Trophoblast cell (in vitro differentiated cells and primary cell): Measurements from ENCODE around the gene RGS3.

Experiments
- DNase-seq, 2 donors: peaks; one replicate each; pipeline ENCODE4 v3.0.0-alpha.2; 2016
- H2AFZ ChIP-seq: 2 replicates; pipeline ENCODE4 v1.6.1; 2013; ENCODE audit warnings: low read length, moderate library complexity, mild to moderate bottlenecking; ENCODE audit not compliant: insufficient read depth, poor library complexity
- H2AK5ac ChIP-seq: 2 replicates; pipeline ENCODE4 v1.6.1; 2013; ENCODE audit warnings: mild to moderate bottlenecking, low read length
- H2BK120ac ChIP-seq: 2 replicates; pipeline ENCODE4 v1.6.1; 2013; ENCODE audit warnings: low read length, mild to moderate bottlenecking, moderate library complexity; ENCODE audit not compliant: insufficient read depth, poor library complexity
- H2BK12ac ChIP-seq: 2 replicates; pipeline ENCODE4 v1.6.1; 2013; ENCODE audit warnings: mild to moderate bottlenecking, low read length, moderate library complexity
- H2BK5ac ChIP-seq: 2 replicates; pipeline ENCODE4 v1.6.1; 2013; ENCODE audit warnings: low read length, low read depth, moderate library complexity, mild to moderate bottlenecking; ENCODE audit not compliant: poor library complexity
- H3K14ac ChIP-seq: 2 replicates; pipeline ENCODE4 v1.6.1; 2013; ENCODE audit warnings: mild to moderate bottlenecking, low read length
- H3K18ac ChIP-seq: 2 replicates; pipeline ENCODE4 v1.6.1; 2013; ENCODE audit warnings: mild to moderate bottlenecking, low read length
- H3K23ac ChIP-seq: 2 replicates; pipeline ENCODE4 v1.6.1; 2013; ENCODE audit warnings: low read length
- H3K27ac ChIP-seq: 2 replicates; pipeline ENCODE4 v1.5.1; 2013; ENCODE audit warnings: low read depth, mild to moderate bottlenecking, inconsistent platforms, low read length, moderate library complexity
- H3K27me3 ChIP-seq: 2 replicates; pipeline ENCODE4 v1.6.1; 2013; ENCODE audit warnings: inconsistent platforms, mild to moderate bottlenecking, low read length, moderate library complexity; ENCODE audit not compliant: insufficient read depth
- H3K36me3 ChIP-seq, 2 experiments: 1 replicate in 1 of 2; 2 replicates in 1 of 2; pipeline ENCODE4 v1.6.1; 2013; ENCODE audit warnings: low read length in 2 of 2, mild to moderate bottlenecking in 2 of 2, moderate library complexity in 1 of 2; ENCODE audit not compliant: insufficient read depth in 2 of 2, control insufficient read depth in 1 of 2
- H3K4ac ChIP-seq: 2 replicates; pipeline ENCODE4 v1.6.1; 2013; ENCODE audit warnings: low read depth, mild to moderate bottlenecking, low read length, moderate library complexity
- H3K4me1 ChIP-seq, 2 experiments: 1 replicate in 1 of 2; 2 replicates in 1 of 2; pipeline ENCODE4 v1.6.1; 2013; ENCODE audit warnings: low read length in 2 of 2, mild to moderate bottlenecking in 2 of 2, moderate library complexity in 1 of 2; ENCODE audit not compliant: insufficient read depth in 2 of 2, control insufficient read depth in 1 of 2
- H3K4me2 ChIP-seq: 2 replicates; pipeline ENCODE4 v1.6.1; 2013; ENCODE audit warnings: inconsistent platforms, mild to moderate bottlenecking, low read length, moderate library complexity
- H3K4me3 ChIP-seq: 2 replicates; pipeline ENCODE4 v1.5.1; 2013; ENCODE audit warnings: mild to moderate bottlenecking, low read depth, low read length, inconsistent platforms
- H3K79me1 ChIP-seq: one replicate; pipeline ENCODE4 v1.6.1; 2013; ENCODE audit warnings: low read length
- H3K79me2 ChIP-seq: 2 replicates; pipeline ENCODE4 v1.6.1; 2013; ENCODE audit warnings: low read length, mild to moderate bottlenecking; ENCODE audit not compliant: control insufficient read depth, insufficient read depth, poor library complexity
- H3K9ac ChIP-seq: 2 replicates; pipeline ENCODE4 v1.6.1; 2013; ENCODE audit warnings: mild to moderate bottlenecking, low read length
- H3K9me3 ChIP-seq: 2 replicates; pipeline ENCODE4 v1.6.1; 2013; ENCODE audit warnings: low read depth, mild to moderate bottlenecking, control low read depth, inconsistent platforms, low read length; ENCODE audit not compliant: insufficient read depth
- H4K12ac ChIP-seq: 2 replicates; pipeline ENCODE4 v1.6.1; 2013; ENCODE audit warnings: low read depth, mild to moderate bottlenecking, low read length, moderate library complexity
- H4K8ac ChIP-seq: 2 replicates; pipeline ENCODE4 v1.6.1; 2013; ENCODE audit warnings: low read depth, mild to moderate bottlenecking, low read length, moderate library complexity
- H4K91ac ChIP-seq: one replicate; pipeline ENCODE4 v1.6.1; 2013; ENCODE audit warnings: low read depth, mild to moderate bottlenecking, low read length, moderate library complexity
- WGBS: extraction: QIAGEN DNeasy Blood & Tissue Kit; methylation state at CpG from one replicate; pipeline ENCODE4 v1.1.7; 2013; ENCODE audit warnings: missing lambda C conversion rate; ENCODE audit not compliant: insufficient read length, insufficient coverage; ENCODE audit errors: extremely low coverage; 5-methylcytosine and 5-hydroxymethylcytosine counted together

RGS3 gene

DNA sequence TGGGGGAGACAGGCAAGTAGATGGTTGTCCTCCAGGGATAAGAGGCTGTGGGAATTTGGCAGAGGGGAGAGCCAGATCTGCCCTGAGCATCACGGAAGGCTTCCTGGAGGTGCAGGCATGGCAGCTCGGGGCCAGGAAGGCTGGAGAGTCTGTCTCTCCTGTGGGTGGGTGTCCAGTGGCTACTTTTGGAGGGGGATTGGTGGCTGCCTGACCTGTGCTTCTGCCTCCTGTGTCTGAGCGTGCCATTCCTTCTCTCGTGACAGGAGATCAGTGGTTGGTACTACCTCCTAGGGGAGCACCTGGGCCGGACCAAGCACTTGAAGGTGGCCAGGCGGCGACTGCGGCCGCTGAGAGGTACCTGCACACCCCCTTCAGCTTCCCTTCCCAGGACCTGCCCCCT lies 33.5 kb downstream of the RGS3 start:
- H3K14ac ChIP-seq = no peak overlapping the region
- no peak overlapping the region for H3K4me2 ChIP-seq
- peaks cover 10% of the 10 kb centered on the region for H3K79me1 ChIP-seq
- no peak for DNase-seq
- H3K27ac ChIP-seq = no peak overlapping the region
- H3K9ac ChIP-seq = no peak overlapping the region
- H3K23ac ChIP-seq = no peak overlapping the region
- peak overlapping the region; percentile 15 for H2AK5ac ChIP-seq
- H2BK12ac ChIP-seq = no peak overlapping the region
- H3K9me3 ChIP-seq = no peaks in the 10 kb centered on the region
- no peak overlapping the region for H2BK120ac ChIP-seq
- H3K27me3 ChIP-seq = no peaks in the 10 kb centered on the region
- peaks cover 9 to 14% of the 10 kb centered on the region in 2 experiments for H3K4me1 ChIP-seq
- WGBS = no CpG with 5 or more reads among the region's 9 CpGs
- H4K12ac ChIP-seq = no peak overlapping the region
- H4K8ac ChIP-seq = peak overlapping the region; percentile 18
- peaks cover 2% of the 10 kb centered on the region for H3K79me2 ChIP-seq
- H3K36me3 ChIP-seq = peaks cover 4% of the 10 kb centered on the region in 2 experiments
- H3K4ac ChIP-seq = no peak overlapping the region
- H3K18ac ChIP-seq = no peak overlapping the region
- H3K4me3 ChIP-seq = no peak overlapping the region
- no peak overlapping the region for H2AFZ ChIP-seq
- H4K91ac ChIP-seq = no peak overlapping the region
- no peak overlapping the region for H2BK5ac ChIP-seq

DNA sequence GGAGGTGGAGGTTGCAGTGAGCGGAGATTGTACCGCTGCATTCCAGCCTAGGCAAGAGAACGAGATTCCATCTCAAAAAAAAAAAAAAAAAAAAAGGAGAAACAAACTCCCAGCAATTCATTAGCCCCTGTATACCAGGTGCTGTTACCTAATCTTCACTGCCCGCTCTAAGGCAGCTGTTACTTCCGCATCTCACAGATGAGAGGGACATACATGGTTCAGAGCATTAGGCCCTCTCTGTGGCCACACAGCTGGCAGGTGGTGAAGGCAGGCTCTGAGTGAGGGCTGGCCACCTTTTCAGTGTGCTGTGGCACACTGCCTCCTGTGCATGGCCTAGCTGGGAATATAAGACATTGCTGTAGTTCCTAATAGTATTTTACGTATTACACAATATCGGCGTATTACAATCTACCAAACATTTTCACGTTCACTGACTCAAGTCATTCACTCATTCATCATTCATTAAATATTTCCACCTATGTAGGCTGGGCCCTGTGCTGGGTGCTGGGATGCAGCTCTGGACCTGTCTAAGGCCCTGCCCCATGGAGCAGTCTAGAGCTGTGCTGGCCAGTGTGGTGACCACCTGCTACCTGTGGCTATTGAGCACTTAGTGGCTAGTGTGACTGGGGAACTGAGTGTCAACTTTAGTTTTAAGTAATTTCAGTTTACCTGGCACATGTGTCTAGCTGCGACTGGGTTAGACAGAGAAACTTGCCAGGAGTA lies 35.8 kb downstream of the RGS3 start:
- Histone ChIP-seq H3K27me3 (no peaks in the 10 kb centered on the region), H3K79me2 (peaks cover 6% of the 10 kb centered on the region), H4K91ac (no peak overlapping the region), H3K9me3 (no peaks in the 10 kb centered on the region), H4K8ac (no peak overlapping the region), H3K4me3 (no peak overlapping the region), H3K36me3 (peaks cover 4% of the 10 kb centered on the region in 2 experiments), H3K27ac (no peak overlapping the region), H3K9ac (no peak overlapping the region), H3K14ac (no peak overlapping the region), H3K4ac (no peak overlapping the region), H2BK120ac (no peak overlapping the region), H4K12ac (no peak overlapping the region), H2AFZ (no peak overlapping the region), H2AK5ac (no peak overlapping the region), H2BK12ac (peak overlapping the region; percentile 78), H3K4me1 (peaks cover 31 to 34% of the 10 kb centered on the region in 2 experiments), H3K23ac (no peak overlapping the region), H3K4me2 (no peak overlapping the region), H2BK5ac (no peak overlapping the region), H3K18ac (no peak overlapping the region), H3K79me1 (peaks cover 30% of the 10 kb centered on the region)
- peak in 1 of 2 donors; percentile 57 for DNase-seq
- WGBS = 100% methylated on average over 1 of the region's 10 CpGs

DNA sequence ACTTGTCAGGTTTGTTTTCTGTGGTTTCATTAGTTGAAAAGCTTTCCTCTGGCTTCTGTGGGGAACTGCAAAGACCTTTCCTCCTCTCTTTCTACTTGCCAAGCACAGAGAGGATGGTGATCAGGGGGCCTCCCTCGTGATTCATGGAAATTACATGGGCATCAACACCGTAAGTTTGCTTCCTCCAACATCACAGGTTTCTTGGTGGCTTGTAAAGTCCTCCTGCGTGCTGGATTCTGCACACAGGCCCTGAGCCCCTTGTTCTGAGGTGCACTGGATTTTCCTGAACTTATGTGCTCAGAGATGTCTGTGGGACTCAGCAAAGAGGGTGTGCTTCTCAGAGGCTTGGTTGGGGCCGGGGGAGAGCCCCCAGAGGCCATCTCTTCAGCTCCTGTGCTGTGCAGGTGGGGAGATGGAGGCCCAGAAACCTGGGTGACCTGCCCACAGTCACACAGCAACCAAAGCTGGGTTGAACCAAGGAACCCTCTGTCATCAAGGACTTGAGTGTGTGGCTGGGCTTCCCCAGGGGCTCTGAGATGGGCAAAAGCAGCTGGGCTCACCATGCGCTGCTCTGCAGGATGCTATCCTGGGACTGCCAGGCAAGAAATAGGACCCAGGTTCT lies 36.5 kb downstream of the RGS3 start:
- Histone ChIP-seq H2BK12ac (peak overlapping the region; percentile 61), H3K9ac (no peak overlapping the region), H4K8ac (no peak overlapping the region), H4K91ac (peak overlapping the region; percentile 6), H3K79me2 (peaks cover 6% of the 10 kb centered on the region), H2BK5ac (no peak overlapping the region), H3K36me3 (peaks cover 4% of the 10 kb centered on the region in 2 experiments), H3K27ac (no peak overlapping the region), H3K27me3 (no peaks in the 10 kb centered on the region), H3K4me1 (peaks cover 37 to 41% of the 10 kb centered on the region in 2 experiments), H3K9me3 (no peaks in the 10 kb centered on the region), H2AFZ (no peak overlapping the region), H3K4me2 (no peak overlapping the region), H2BK120ac (peak overlapping the region; percentile 49), H3K23ac (no peak overlapping the region), H3K14ac (no peak overlapping the region), H3K18ac (no peak overlapping the region), H3K4ac (no peak overlapping the region), H2AK5ac (peak overlapping the region; percentile 61), H3K79me1 (peaks cover 36% of the 10 kb centered on the region), H3K4me3 (no peak overlapping the region), H4K12ac (no peak overlapping the region)
- no peak for DNase-seq
- no CpG with 5 or more reads among the region's 5 CpGs for WGBS

DNA sequence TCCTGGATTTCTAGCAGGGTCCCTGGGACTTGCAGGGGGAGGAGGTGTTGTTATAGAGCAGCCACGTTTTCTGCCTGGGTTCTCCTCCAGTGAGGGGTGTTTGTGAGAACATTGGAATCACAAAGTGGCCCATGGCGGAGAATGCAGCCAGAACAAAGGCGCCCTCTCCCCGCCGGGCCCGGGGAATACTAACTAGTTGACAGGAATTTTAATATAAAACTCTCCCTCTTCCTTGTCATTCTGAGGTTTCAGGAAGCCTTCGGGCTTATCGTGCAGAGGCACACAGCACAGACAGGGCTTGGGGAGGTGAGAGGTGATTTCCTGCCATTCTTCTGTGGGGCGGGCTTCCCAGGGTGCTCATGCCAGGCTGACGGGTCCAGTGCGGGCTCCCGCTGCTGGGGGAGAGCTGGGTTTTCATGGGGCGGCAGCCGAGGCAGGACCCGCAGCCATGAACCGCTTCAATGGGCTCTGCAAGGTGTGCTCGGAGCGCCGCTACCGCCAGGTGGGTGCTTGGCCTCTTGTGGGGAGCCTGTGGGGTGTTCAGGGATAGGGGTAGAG lies 37.7 kb downstream of the RGS3 start:
- H3K9me3 ChIP-seq = no peaks in the 10 kb centered on the region
- no peak overlapping the region for H3K4me3 ChIP-seq
- peaks cover 4% of the 10 kb centered on the region in 2 experiments for H3K36me3 ChIP-seq
- H4K8ac ChIP-seq = peak overlapping the region; percentile 56
- peak overlapping the region; percentile 81 for H4K91ac ChIP-seq
- H4K12ac ChIP-seq = peak overlapping the region; percentile 14
- WGBS = no CpG with 5 or more reads among the region's 20 CpGs
- H3K14ac ChIP-seq = peak overlapping the region; percentile 81
- peaks cover 39 to 45% of the 10 kb centered on the region in 2 experiments for H3K4me1 ChIP-seq
- H2AFZ ChIP-seq = no peak overlapping the region
- H3K4me2 ChIP-seq = no peak overlapping the region
- H3K79me1 ChIP-seq = peaks cover 43% of the 10 kb centered on the region
- peak overlapping the region; percentile 55 for H2BK5ac ChIP-seq
- no peak overlapping the region for H3K27ac ChIP-seq
- peak overlapping the region; percentile 88 for H2BK12ac ChIP-seq
- DNase-seq = no peak
- H3K4ac ChIP-seq = peak overlapping the region; percentile 53
- peak overlapping the region; percentile 88 for H2AK5ac ChIP-seq
- peak overlapping the region; percentile 54 for H3K18ac ChIP-seq
- H3K27me3 ChIP-seq = no peaks in the 10 kb centered on the region
- H2BK120ac ChIP-seq = peak overlapping the region; percentile 78
- peaks cover 6% of the 10 kb centered on the region for H3K79me2 ChIP-seq
- no peak overlapping the region for H3K23ac ChIP-seq
- no peak overlapping the region for H3K9ac ChIP-seq
